Suprapubic skin (tissue), 4 donors: ENCODE results near the gene CCDC33. TPM values are rescaled to one million over a fixed set of nuclear protein-coding genes. Genes with fewer than 3 reads are reported as not detected.

Experiments
- DNase-seq, 2 donors: peaks; one replicate each; pipeline ENCODE4 v3.0.0-alpha.2; 2019; ENCODE audit warnings: low spot score in 2 of 2
- H3K27ac ChIP-seq: fragments of 200-600 bp; sonication (generic); one replicate; pipeline ENCODE4 v1.5.1; 2019
- H3K27me3 ChIP-seq: fragments of 200-600 bp; sonication (generic); one replicate; pipeline ENCODE4 v1.5.1; 2019
- H3K36me3 ChIP-seq: fragments of 200-600 bp; sonication (generic); one replicate; pipeline ENCODE4 v1.5.1; 2019
- H3K4me1 ChIP-seq: fragments of 200-600 bp; sonication (generic); one replicate; pipeline ENCODE4 v1.5.1; 2019
- H3K4me3 ChIP-seq: fragments of 200-600 bp; sonication (generic); one replicate; pipeline ENCODE4 v1.5.1; 2019; ENCODE audit warnings: mild to moderate bottlenecking
- H3K9me3 ChIP-seq: fragments of 200-600 bp; sonication (generic); one replicate; pipeline ENCODE4 v1.5.1; 2019
- CTCF ChIP-seq, 2 donors: fragments of 200-600 bp in 1 of 2; fragments of 450-650 bp in 1 of 2; sonication (generic) in 1 of 2; IDR thresholded peaks; one replicate each; pipeline ENCODE4 v1.5.1; 2016 to 2019; ENCODE audit warnings: antibody characterized with exemption in 2 of 2, mild to moderate bottlenecking in 1 of 2, moderate library complexity in 1 of 2
- EP300 ChIP-seq: sonication (generic); formaldehyde crosslinking; IDR thresholded peaks from one replicate; pipeline ENCODE4 v1.6.1; 2017; ENCODE audit warnings: antibody characterized with exemption
- POLR2A ChIP-seq, 2 donors: fragments of 450-650 bp; IDR thresholded peaks; one replicate each; pipeline ENCODE4 v1.6.1; 2017; ENCODE audit warnings: antibody characterized with exemption in 2 of 2, mild to moderate bottlenecking in 2 of 2, moderate library complexity in 2 of 2
- POLR2AphosphoS5 ChIP-seq, 3 donors: sonication (generic); formaldehyde crosslinking; IDR thresholded peaks; one replicate each; pipeline ENCODE4 v1.6.1; 2017; ENCODE audit warnings: antibody characterized with exemption in 3 of 3
- WGBS: methylation state at CpG from one replicate; pipeline ENCODE4 v1.1.5; 2018; 5-methylcytosine and 5-hydroxymethylcytosine counted together
- total RNA-seq, 4 donors: library from RNA; depleted of rRNA; stranded (reverse); fragments of >200 nt; gene quantifications; one replicate each; pipeline ENCODE4 v1.1.0, GENCODE V29; 2016

CCDC33 gene
- total RNA-seq, 4 donors from 2014 or later: 0.60 TPM; not detected in 3

GRCh38 chr15:74333662-74334061 is 97.5 kb downstream of the CCDC33 start:
- no peak for DNase-seq
- Histone ChIP-seq H3K36me3 (no peaks in the 10 kb centered on the region), H3K27ac (no peak overlapping the region), H3K4me3 (no peak overlapping the region), H3K4me1 (no peaks in the 10 kb centered on the region), H3K27me3 (no peaks in the 10 kb centered on the region), H3K9me3 (no peaks in the 10 kb centered on the region)
- WGBS: 68% methylated on average over 5 of the region's 5 CpGs
- TF ChIP-seq CTCF (IDR thresholded peaks at IDR 0.05): no peak

- H3K27me3 ChIP-seq: no peaks in the 10 kb centered on the region
- H3K4me3 ChIP-seq: no peak overlapping the region
- 78% methylated on average over 1 of the region's 1 CpG for WGBS
- no peak overlapping the region for H3K27ac ChIP-seq
- no peaks in the 10 kb centered on the region for H3K4me1 ChIP-seq
- H3K9me3 ChIP-seq: no peaks in the 10 kb centered on the region
- H3K36me3 ChIP-seq: no peaks in the 10 kb centered on the region
- no peak for DNase-seq
- TF ChIP-seq EP300 (no peak), POLR2A (IDR thresholded peaks at IDR 0.05) (no peak), CTCF (IDR thresholded peaks at IDR 0.05) (no peak), POLR2AphosphoS5 (IDR thresholded peaks at IDR 0.05) (no peak)
Measured at GRCh38 chr15:74334127-74334526, 98.0 kb downstream of the CCDC33 start.

- TF ChIP-seq POLR2AphosphoS5 (IDR thresholded peaks at IDR 0.05) (no peak), EP300 (no peak), CTCF (IDR thresholded peaks at IDR 0.05) (no peak), POLR2A (IDR thresholded peaks at IDR 0.05) (no peak)
- WGBS: 88% methylated on average over 8 of the region's 8 CpGs
- H3K27me3 ChIP-seq: no peaks in the 10 kb centered on the region
Measured at GRCh38 chr15:74335396-74335795, 99.3 kb downstream of the CCDC33 start.

GRCh38 chr15:74336061-74337005 is 100.2 kb downstream of the CCDC33 start:
- TF ChIP-seq CTCF (IDR thresholded peaks at IDR 0.05) (no peak), POLR2A (IDR thresholded peaks at IDR 0.05) (no peak), EP300 (no peak), POLR2AphosphoS5 (IDR thresholded peaks at IDR 0.05) (no peak)
- H3K27ac ChIP-seq: no peak overlapping the region
- no peaks in the 10 kb centered on the region for H3K4me1 ChIP-seq
- peak in 1 of 2 donors; percentile 24 for DNase-seq
- H3K36me3 ChIP-seq: no peaks in the 10 kb centered on the region
- no peak overlapping the region for H3K4me3 ChIP-seq
- no peaks in the 10 kb centered on the region for H3K9me3 ChIP-seq
- 89% methylated on average over 8 of the region's 9 CpGs for WGBS
- no peaks in the 10 kb centered on the region for H3K27me3 ChIP-seq

More at GRCh38 chr15:74335396-74335795, 99.3 kb downstream of the CCDC33 start:
- H3K27ac ChIP-seq: no peak overlapping the region
- H3K36me3 ChIP-seq: no peaks in the 10 kb centered on the region
- DNase-seq: peak in 1 of 2 donors; percentile 41
- no peak overlapping the region for H3K4me3 ChIP-seq
- H3K9me3 ChIP-seq: no peaks in the 10 kb centered on the region
- no peaks in the 10 kb centered on the region for H3K4me1 ChIP-seq

- H3K4me1 ChIP-seq: no peaks in the 10 kb centered on the region
- no peaks in the 10 kb centered on the region for H3K36me3 ChIP-seq
- TF ChIP-seq POLR2A (IDR thresholded peaks at IDR 0.05) (no peak), POLR2AphosphoS5 (IDR thresholded peaks at IDR 0.05) (no peak), EP300 (no peak), CTCF (IDR thresholded peaks at IDR 0.05) (no peak)
- no peaks in the 10 kb centered on the region for H3K9me3 ChIP-seq
- no peaks in the 10 kb centered on the region for H3K27me3 ChIP-seq
- no peak overlapping the region for H3K27ac ChIP-seq
- no peak overlapping the region for H3K4me3 ChIP-seq
- WGBS: 93% methylated on average over 4 of the region's 5 CpGs
- no peak for DNase-seq
Measured at GRCh38 chr15:74337146-74337545, 101.0 kb downstream of the CCDC33 start.
